Measurements from ENCODE around the gene UBASH3A.
A peak's percentile ranks its signal among the peaks of the same experiment; 100 is the strongest.

UBASH3A gene

GRCh38 chr21:42375506-42375905, 28.2 kb upstream of the UBASH3A start:
- DNase-seq: no peak

- no peak for DNase-seq
Observed at GRCh38 chr21:42375966-42376337, 27.8 kb upstream of the UBASH3A start.

GRCh38 chr21:42376338-42376982, 27.2 kb upstream of the UBASH3A start:
- no peak for DNase-seq

GRCh38 chr21:42377211-42377950, 26.3 kb upstream of the UBASH3A start:
- DNase-seq: no peak

GRCh38 chr21:42377951-42378340, 25.8 kb upstream of the UBASH3A start:
- DNase-seq: no peak

GRCh38 chr21:42378418-42378817, 25.3 kb upstream of the UBASH3A start:
- no peak for DNase-seq

- DNase-seq: no peak
Observed at GRCh38 chr21:42379426-42380215, 24.1 kb upstream of the UBASH3A start.

GRCh38 chr21:42381347-42381984, 22.2 kb upstream of the UBASH3A start:
- DNase-seq: no peak

- no peak for DNase-seq
Observed at GRCh38 chr21:42382915-42383314, 20.8 kb upstream of the UBASH3A start.

GRCh38 chr21:42383331-42383730, 20.4 kb upstream of the UBASH3A start:
- DNase-seq: no peak

GRCh38 chr21:42384156-42384945, 19.4 kb upstream of the UBASH3A start:
- no peak for DNase-seq

GRCh38 chr21:42384989-42385388, 18.7 kb upstream of the UBASH3A start:
- DNase-seq: no peak

- DNase-seq: no peak
Observed at GRCh38 chr21:42385619-42386018, 18.1 kb upstream of the UBASH3A start.

- no peak for DNase-seq
Observed at GRCh38 chr21:42386034-42386591, 17.6 kb upstream of the UBASH3A start.

GRCh38 chr21:42387164-42387563, 16.5 kb upstream of the UBASH3A start:
- DNase-seq: peak; percentile 46

GRCh38 chr21:42387843-42388340, 15.8 kb upstream of the UBASH3A start:
- DNase-seq: no peak

GRCh38 chr21:42388740-42389448, 14.8 kb upstream of the UBASH3A start:
- DNase-seq: no peak

GRCh38 chr21:42389449-42389835, 14.3 kb upstream of the UBASH3A start:
- DNase-seq: no peak

- DNase-seq: no peak
Observed at GRCh38 chr21:42390193-42390592, 13.5 kb upstream of the UBASH3A start.

- no peak for DNase-seq
Observed at GRCh38 chr21:42390696-42391095, 13.0 kb upstream of the UBASH3A start.

- no peak for DNase-seq
Observed at GRCh38 chr21:42391297-42391696, 12.4 kb upstream of the UBASH3A start.

Measured in KG1 (cell line).